GM21529 (cell line): Measurements from ENCODE around the gene CDHR4.
"Not testable (repeated sequence)": the region's sequence is repeated elsewhere in the genome, so short reads cannot be mapped to it uniquely, and the experiment has no call there.

ENCODE experiments used
- ATAC-seq: cut with Tn5 transposase; IDR thresholded peaks from one replicate; pipeline ENCODE4 v1.9.1; 2021; ENCODE audit not compliant: unreplicated experiment

Gene CDHR4

GRCh38 chr3:49781415-49782199, 18.1 kb downstream of the CDHR4 start:
- ATAC-seq = no peak

GRCh38 chr3:49780975-49781365, 18.7 kb downstream of the CDHR4 start:
- ATAC-seq = not testable (repeated sequence)

GRCh38 chr3:49780080-49780974, 19.3 kb downstream of the CDHR4 start:
- no peak for ATAC-seq

- ATAC-seq = no peak
These were observed 20.2 kb downstream of the CDHR4 start for GRCh38 chr3:49779358-49780079.

- not testable (repeated sequence) for ATAC-seq
These were observed 23.6 kb downstream of the CDHR4 start for GRCh38 chr3:49776101-49776500.

- ATAC-seq = no peak
These were observed 24.1 kb downstream of the CDHR4 start for GRCh38 chr3:49775538-49775937.

- ATAC-seq = no peak
These were observed 27.0 kb downstream of the CDHR4 start for GRCh38 chr3:49772703-49773102.

GRCh38 chr3:49771340-49771938, 28.2 kb downstream of the CDHR4 start:
- ATAC-seq = no peak

GRCh38 chr3:49769926-49770325, 29.7 kb downstream of the CDHR4 start:
- ATAC-seq = no peak

- ATAC-seq = no peak
These were observed 30.3 kb downstream of the CDHR4 start for GRCh38 chr3:49769286-49769915.

GRCh38 chr3:49763981-49764380, 35.7 kb downstream of the CDHR4 start:
- no peak for ATAC-seq

GRCh38 chr3:49761661-49762060, 38.0 kb downstream of the CDHR4 start:
- no peak for ATAC-seq

GRCh38 chr3:49759226-49759625, 40.4 kb downstream of the CDHR4 start:
- ATAC-seq = no peak

GRCh38 chr3:49757197-49757596, 42.5 kb downstream of the CDHR4 start:
- no peak for ATAC-seq

GRCh38 chr3:49756036-49756435, 43.6 kb downstream of the CDHR4 start:
- no peak for ATAC-seq

- ATAC-seq = no peak
These were observed 45.1 kb downstream of the CDHR4 start for GRCh38 chr3:49754536-49754935.

GRCh38 chr3:49751501-49751900, 48.2 kb downstream of the CDHR4 start:
- no peak for ATAC-seq

GRCh38 chr3:49750056-49750455, 49.6 kb downstream of the CDHR4 start:
- ATAC-seq = no peak

- not testable (repeated sequence) for ATAC-seq
These were observed 50.8 kb downstream of the CDHR4 start for GRCh38 chr3:49748874-49749273.

- ATAC-seq = no peak
These were observed 51.7 kb downstream of the CDHR4 start for GRCh38 chr3:49747792-49748480.
